A549 (cell line): ENCODE data around the gene TSKU.

Source experiments
- CBX2 ChIP-seq: fragments of 200-600 bp; sonication (generic); IDR thresholded peaks from 2 replicates; pipeline ENCODE4 v1.6.1; 2016; ENCODE audit warnings: low read depth, mild to moderate bottlenecking, borderline replicate concordance
- CHD4 ChIP-seq: fragments of 200-600 bp; sonication (generic); IDR thresholded peaks from 2 replicates; pipeline ENCODE4 v1.6.1; 2016; ENCODE audit warnings: antibody characterized with exemption, mild to moderate bottlenecking, borderline replicate concordance
- EP300 ChIP-seq, 2 experiments: fragments of >200 bp; sonication (Bioruptor Twin); formaldehyde crosslinking; IDR thresholded peaks; 2 replicates in 1 of 2; 3 replicates in 1 of 2; pipeline ENCODE4 v1.6.1; 2016 to 2017
- JUN ChIP-seq, 2 experiments: fragments of >200 bp; sonication (Bioruptor Twin); formaldehyde crosslinking; IDR thresholded peaks; 2 replicates in 1 of 2; 3 replicates in 1 of 2; pipeline ENCODE4 v1.6.1; 2016 to 2017
- JUNB ChIP-seq: fragments of >200 bp; sonication (Bioruptor Twin); formaldehyde crosslinking; IDR thresholded peaks from 2 replicates; pipeline ENCODE4 v1.6.1; 2016
- MAZ ChIP-seq: fragments of 150-350 bp; IDR thresholded peaks from 2 replicates; pipeline ENCODE4 v1.6.1; 2014; ENCODE audit warnings: antibody characterized with exemption, low read depth, low read length, borderline replicate concordance
- MYC ChIP-seq: IDR thresholded peaks from 2 replicates; pipeline ENCODE4 v1.6.1; 2012; ENCODE audit warnings: mild to moderate bottlenecking, inconsistent platforms, low read length, improper control_type of control experiment, borderline replicate concordance
- NPAS2 ChIP-seq: fragments of 250-450 bp; sonication (Bioruptor Pico); IDR thresholded peaks from 2 replicates; pipeline ENCODE4 v1.8.0; 2022; ENCODE audit warnings: mild to moderate bottlenecking, moderate library complexity, borderline replicate concordance
- POLR2A ChIP-seq: IDR thresholded peaks from 2 replicates; pipeline ENCODE4 v1.6.1; 2012; ENCODE audit warnings: mild to moderate bottlenecking, low read length
- RAD21 ChIP-seq, 2 experiments: fragments of >200 bp in 1 of 2; sonication (Bioruptor Twin) in 1 of 2; formaldehyde crosslinking in 1 of 2; IDR thresholded peaks in 1 of 2; conservative IDR thresholded peaks in 1 of 2; 2 replicates in 1 of 2; 3 replicates in 1 of 2; pipeline ENCODE4 v1.6.1; 2012 to 2018; ENCODE audit warnings: inconsistent platforms in 1 of 2
- RNF2 ChIP-seq: fragments of 200-600 bp; sonication (generic); IDR thresholded peaks from 2 replicates; pipeline ENCODE4 v1.6.1; 2016; ENCODE audit warnings: low read depth, mild to moderate bottlenecking, antibody characterized with exemption, moderate library complexity, borderline replicate concordance
- ZC3H11A ChIP-seq: fragments of 450-650 bp; IDR thresholded peaks from 2 replicates; pipeline ENCODE4 v1.6.1; 2014; ENCODE audit warnings: antibody characterized with exemption, mild to moderate bottlenecking
- TF ChIP-seq, protein P1 (sequence below): fragments of >200 bp; sonication (Bioruptor Twin); formaldehyde crosslinking; IDR thresholded peaks from 3 replicates; pipeline ENCODE4 v1.5.1; 2016
- TF ChIP-seq, protein P2 (sequence below): fragments of 200-600 bp; sonication (generic); IDR thresholded peaks from 2 replicates; pipeline ENCODE4 v1.6.1; 2016; ENCODE audit warnings: antibody characterized with exemption, mild to moderate bottlenecking, moderate library complexity

DNA sequence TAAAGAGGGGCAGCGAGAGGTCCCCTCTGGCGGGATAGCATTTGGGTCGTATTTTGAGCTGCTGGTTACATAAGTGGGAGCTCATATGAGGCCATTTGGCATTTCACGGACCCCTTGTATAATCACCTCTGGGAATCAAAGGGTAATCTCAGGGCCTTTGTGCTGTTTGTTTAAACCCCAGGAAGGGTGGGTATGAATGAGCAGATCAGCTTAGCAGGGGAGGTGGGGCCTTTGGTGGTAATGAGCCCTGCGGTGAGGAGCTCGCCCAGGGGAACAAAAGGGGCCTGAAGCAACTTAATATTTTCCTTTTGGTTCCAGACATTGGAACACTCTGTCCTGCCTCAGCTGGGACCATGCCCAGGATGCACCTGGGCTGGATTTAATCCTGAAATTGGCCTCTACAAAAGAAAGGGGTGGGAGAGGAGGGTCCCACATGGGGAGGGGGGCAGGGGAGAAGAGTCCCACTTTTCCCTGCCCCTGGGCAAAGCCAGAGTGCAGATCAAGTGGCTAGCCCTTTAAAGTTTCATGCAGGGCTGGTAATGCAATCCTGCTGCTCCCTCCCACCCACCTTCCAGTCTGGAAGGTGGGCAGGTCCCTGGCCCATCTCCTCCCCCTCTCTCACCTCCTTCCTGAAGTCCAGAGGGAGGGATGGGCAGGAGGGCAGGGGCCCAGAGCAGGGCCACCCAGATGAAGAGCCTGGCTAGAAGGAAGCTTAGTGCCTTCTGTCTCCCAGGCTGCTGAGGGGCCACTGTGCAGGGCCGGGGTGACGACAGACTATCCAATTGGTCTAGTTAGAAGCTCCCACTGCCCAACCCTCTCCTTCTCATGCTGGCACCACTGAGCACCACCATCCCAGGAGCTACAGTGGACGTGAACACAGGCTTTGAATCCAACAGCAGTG, 10.5 kb downstream of the TSKU start:
- TF ChIP-seq, protein P1, sequence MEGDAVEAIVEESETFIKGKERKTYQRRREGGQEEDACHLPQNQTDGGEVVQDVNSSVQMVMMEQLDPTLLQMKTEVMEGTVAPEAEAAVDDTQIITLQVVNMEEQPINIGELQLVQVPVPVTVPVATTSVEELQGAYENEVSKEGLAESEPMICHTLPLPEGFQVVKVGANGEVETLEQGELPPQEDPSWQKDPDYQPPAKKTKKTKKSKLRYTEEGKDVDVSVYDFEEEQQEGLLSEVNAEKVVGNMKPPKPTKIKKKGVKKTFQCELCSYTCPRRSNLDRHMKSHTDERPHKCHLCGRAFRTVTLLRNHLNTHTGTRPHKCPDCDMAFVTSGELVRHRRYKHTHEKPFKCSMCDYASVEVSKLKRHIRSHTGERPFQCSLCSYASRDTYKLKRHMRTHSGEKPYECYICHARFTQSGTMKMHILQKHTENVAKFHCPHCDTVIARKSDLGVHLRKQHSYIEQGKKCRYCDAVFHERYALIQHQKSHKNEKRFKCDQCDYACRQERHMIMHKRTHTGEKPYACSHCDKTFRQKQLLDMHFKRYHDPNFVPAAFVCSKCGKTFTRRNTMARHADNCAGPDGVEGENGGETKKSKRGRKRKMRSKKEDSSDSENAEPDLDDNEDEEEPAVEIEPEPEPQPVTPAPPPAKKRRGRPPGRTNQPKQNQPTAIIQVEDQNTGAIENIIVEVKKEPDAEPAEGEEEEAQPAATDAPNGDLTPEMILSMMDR = no peak
- TF ChIP-seq, protein P2, sequence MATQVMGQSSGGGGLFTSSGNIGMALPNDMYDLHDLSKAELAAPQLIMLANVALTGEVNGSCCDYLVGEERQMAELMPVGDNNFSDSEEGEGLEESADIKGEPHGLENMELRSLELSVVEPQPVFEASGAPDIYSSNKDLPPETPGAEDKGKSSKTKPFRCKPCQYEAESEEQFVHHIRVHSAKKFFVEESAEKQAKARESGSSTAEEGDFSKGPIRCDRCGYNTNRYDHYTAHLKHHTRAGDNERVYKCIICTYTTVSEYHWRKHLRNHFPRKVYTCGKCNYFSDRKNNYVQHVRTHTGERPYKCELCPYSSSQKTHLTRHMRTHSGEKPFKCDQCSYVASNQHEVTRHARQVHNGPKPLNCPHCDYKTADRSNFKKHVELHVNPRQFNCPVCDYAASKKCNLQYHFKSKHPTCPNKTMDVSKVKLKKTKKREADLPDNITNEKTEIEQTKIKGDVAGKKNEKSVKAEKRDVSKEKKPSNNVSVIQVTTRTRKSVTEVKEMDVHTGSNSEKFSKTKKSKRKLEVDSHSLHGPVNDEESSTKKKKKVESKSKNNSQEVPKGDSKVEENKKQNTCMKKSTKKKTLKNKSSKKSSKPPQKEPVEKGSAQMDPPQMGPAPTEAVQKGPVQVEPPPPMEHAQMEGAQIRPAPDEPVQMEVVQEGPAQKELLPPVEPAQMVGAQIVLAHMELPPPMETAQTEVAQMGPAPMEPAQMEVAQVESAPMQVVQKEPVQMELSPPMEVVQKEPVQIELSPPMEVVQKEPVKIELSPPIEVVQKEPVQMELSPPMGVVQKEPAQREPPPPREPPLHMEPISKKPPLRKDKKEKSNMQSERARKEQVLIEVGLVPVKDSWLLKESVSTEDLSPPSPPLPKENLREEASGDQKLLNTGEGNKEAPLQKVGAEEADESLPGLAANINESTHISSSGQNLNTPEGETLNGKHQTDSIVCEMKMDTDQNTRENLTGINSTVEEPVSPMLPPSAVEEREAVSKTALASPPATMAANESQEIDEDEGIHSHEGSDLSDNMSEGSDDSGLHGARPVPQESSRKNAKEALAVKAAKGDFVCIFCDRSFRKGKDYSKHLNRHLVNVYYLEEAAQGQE = no peak
- TF ChIP-seq RAD21 (conservative IDR thresholded peaks at IDR 0.05 in 1 of 2, IDR thresholded peaks at IDR 0.05 in 1 of 2) (no peak), NPAS2 (CRISPR knock-in tag) (no peak), ZC3H11A (no peak), EP300 (IDR thresholded peaks at IDR 0.05) (no peak), JUN (IDR thresholded peaks at IDR 0.05) (no peak; a peak in 1 of 5 replicates), RNF2 (no peak), MYC (no peak), JUNB (no peak), CHD4 (no peak), POLR2A (no peak), CBX2 (no peak), MAZ (no peak)
